HG03342 (cell line): Measurements from ENCODE around the gene CYGB.

ENCODE experiments used
- ATAC-seq: cut with Tn5 transposase; IDR thresholded peaks from one replicate; pipeline ENCODE4 v1.9.1; 2021; ENCODE audit warnings: mild to moderate bottlenecking, moderate library complexity; ENCODE audit not compliant: unreplicated experiment

Gene CYGB

GRCh38 chr17:76537578-76538280, at the start of gene CYGB:
CYGB (minus strand) TSS chr17:76537709; CDS start chr17:76537542, 167 bp downstream.
- ATAC-seq = no peak

GRCh38 chr17:76586741-76587487, 49.4 kb upstream of the CYGB start:
- no peak for ATAC-seq

- ATAC-seq = no peak
Observed at GRCh38 chr17:76585649-76586593, 48.4 kb upstream of the CYGB start, which contains the start of gene ST6GALNAC2. ST6GALNAC2 (minus strand) TSS chr17:76585860; CDS start chr17:76585808, 52 bp downstream.

GRCh38 chr17:76585033-76585648, 47.6 kb upstream of the CYGB start:
- no peak for ATAC-seq

- no peak for ATAC-seq
Observed at GRCh38 chr17:76584427-76585032, 47.0 kb upstream of the CYGB start.

- ATAC-seq = no peak
Observed at GRCh38 chr17:76582660-76583059, 45.2 kb upstream of the CYGB start.

- ATAC-seq = no peak
Observed at GRCh38 chr17:76581515-76581914, 44.0 kb upstream of the CYGB start.

GRCh38 chr17:76579281-76579680, 41.8 kb upstream of the CYGB start:
- ATAC-seq = no peak

GRCh38 chr17:76578376-76578775, 40.9 kb upstream of the CYGB start:
- ATAC-seq = no peak

GRCh38 chr17:76577876-76578275, 40.4 kb upstream of the CYGB start:
- no peak for ATAC-seq

- ATAC-seq = no peak
Observed at GRCh38 chr17:76576189-76576588, 38.7 kb upstream of the CYGB start.

GRCh38 chr17:76575570-76575969, 38.1 kb upstream of the CYGB start:
- no peak for ATAC-seq

GRCh38 chr17:76574166-76574565, 36.7 kb upstream of the CYGB start:
- no peak for ATAC-seq

- no peak for ATAC-seq
Observed at GRCh38 chr17:76573096-76573495, 35.6 kb upstream of the CYGB start.

GRCh38 chr17:76572201-76572910, 34.8 kb upstream of the CYGB start:
- no peak for ATAC-seq

- no peak for ATAC-seq
Observed at GRCh38 chr17:76570877-76571471, 33.5 kb upstream of the CYGB start.

GRCh38 chr17:76570457-76570856, 32.9 kb upstream of the CYGB start:
- ATAC-seq = no peak

GRCh38 chr17:76569607-76570279, 32.2 kb upstream of the CYGB start:
- no peak for ATAC-seq

- ATAC-seq = no peak
Observed at GRCh38 chr17:76568811-76569221, 31.3 kb upstream of the CYGB start.
